OCI-LY3 (cell line): ENCODE measurements around the gene SLC27A2.

ENCODE experiments used
- EZH2phosphoT487 ChIP-seq: fragments of 200-600 bp; shearing (Covaris generic); IDR thresholded peaks from 2 replicates; pipeline ENCODE4 v1.6.1; 2018; ENCODE audit warnings: antibody characterized with exemption, mixed run types, low read depth
- TF ChIP-seq, protein P1 (sequence below): fragments of 200-600, 300-600 bp; sonication (generic); IDR thresholded peaks from 2 replicates; pipeline ENCODE4 v1.5.1; 2014; ENCODE audit warnings: antibody characterized with exemption, low read length, low read depth

DNA sequence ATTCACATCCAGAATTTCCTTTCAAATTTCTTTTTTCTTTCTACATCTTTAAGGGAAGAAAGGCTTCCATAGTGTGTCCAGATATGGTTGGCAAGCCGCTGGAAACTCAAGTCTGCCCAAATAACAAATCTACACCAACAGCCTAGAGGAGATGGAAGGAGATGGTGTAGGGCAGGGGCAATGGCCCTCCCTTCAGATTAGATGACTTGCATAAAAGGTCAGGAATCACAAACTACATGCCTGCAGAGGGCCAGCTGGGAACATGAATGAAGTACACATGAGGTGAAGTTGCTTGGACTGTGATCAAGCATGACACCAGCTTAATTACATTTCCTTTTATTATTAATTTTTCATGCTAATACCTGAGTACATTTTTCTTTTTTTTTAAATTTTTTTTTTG lies 10.2 kb downstream of the SLC27A2 start:
- TF ChIP-seq, protein P1, sequence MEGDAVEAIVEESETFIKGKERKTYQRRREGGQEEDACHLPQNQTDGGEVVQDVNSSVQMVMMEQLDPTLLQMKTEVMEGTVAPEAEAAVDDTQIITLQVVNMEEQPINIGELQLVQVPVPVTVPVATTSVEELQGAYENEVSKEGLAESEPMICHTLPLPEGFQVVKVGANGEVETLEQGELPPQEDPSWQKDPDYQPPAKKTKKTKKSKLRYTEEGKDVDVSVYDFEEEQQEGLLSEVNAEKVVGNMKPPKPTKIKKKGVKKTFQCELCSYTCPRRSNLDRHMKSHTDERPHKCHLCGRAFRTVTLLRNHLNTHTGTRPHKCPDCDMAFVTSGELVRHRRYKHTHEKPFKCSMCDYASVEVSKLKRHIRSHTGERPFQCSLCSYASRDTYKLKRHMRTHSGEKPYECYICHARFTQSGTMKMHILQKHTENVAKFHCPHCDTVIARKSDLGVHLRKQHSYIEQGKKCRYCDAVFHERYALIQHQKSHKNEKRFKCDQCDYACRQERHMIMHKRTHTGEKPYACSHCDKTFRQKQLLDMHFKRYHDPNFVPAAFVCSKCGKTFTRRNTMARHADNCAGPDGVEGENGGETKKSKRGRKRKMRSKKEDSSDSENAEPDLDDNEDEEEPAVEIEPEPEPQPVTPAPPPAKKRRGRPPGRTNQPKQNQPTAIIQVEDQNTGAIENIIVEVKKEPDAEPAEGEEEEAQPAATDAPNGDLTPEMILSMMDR: no peak
- TF ChIP-seq EZH2phosphoT487: no peak
